Measurements from ENCODE around the gene RAB24.

DNA sequence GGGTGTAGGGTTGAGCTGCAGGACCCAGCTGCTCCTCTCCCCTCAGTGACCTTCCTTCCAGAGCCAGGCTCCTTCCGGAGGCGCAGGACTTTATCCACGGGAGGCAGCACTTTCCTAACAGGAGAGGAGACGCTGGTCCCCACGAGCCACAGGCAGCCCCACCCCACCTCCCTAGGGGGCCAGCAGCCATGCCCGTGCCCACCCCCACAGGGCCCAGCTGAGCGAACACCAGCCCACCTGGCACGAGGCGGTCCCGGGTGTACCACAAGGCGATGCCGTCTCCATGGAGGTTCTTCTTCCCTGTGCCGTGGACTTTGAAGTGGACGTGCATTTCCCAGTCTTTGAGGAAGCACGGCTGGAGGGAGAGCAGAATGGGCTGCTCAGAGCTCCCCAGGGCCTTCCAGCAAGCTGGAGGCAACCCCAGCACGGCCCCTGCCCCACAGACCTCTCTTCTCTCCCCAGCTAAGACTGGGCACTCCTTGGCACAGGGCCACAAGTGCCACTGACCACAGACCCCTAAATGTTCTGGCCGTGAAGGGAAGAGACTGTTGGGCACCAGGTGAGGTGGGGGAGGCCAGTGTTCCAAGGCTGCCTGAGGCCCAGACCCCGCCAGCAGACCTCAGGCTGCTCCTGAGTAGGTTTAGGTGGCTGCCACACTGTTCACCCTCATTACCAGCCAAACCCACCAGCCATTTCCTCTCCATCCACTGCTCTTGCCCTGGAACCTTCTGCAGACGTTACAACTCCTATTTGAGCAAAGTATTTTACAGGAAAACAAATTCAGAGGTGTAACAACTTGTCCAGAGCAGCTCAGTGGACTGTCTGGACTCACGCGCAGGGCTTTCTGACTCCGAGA is 35.0 kb upstream of the RAB24 start:
- TF ChIP-seq, protein P1, sequence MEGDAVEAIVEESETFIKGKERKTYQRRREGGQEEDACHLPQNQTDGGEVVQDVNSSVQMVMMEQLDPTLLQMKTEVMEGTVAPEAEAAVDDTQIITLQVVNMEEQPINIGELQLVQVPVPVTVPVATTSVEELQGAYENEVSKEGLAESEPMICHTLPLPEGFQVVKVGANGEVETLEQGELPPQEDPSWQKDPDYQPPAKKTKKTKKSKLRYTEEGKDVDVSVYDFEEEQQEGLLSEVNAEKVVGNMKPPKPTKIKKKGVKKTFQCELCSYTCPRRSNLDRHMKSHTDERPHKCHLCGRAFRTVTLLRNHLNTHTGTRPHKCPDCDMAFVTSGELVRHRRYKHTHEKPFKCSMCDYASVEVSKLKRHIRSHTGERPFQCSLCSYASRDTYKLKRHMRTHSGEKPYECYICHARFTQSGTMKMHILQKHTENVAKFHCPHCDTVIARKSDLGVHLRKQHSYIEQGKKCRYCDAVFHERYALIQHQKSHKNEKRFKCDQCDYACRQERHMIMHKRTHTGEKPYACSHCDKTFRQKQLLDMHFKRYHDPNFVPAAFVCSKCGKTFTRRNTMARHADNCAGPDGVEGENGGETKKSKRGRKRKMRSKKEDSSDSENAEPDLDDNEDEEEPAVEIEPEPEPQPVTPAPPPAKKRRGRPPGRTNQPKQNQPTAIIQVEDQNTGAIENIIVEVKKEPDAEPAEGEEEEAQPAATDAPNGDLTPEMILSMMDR (conservative IDR thresholded peaks at IDR 0.05; ENCODE audit: low read depth in 2 of 2), result no peak
- TF ChIP-seq ZNF331 (CRISPR knock-in tag; IDR thresholded peaks at IDR 0.05; ENCODE audit: low read depth) (no peak), POLR2AphosphoS5 (IDR thresholded peaks at IDR 0.05; ENCODE audit: low read depth) (no peak), CREB1 (CRISPR knock-in tag; IDR thresholded peaks at IDR 0.05; ENCODE audit: low read depth) (no peak)

Measured in GM23338 (cell line).